ENCODE data around the gene CXCL3. TPM values are rescaled to one million over a fixed set of nuclear protein-coding genes. Genes with fewer than 3 reads are reported as not detected.
"Not testable (repeated sequence)": the region's sequence is repeated elsewhere in the genome, so short reads cannot be mapped to it uniquely, and the experiment has no call there.

Gene CXCL3
- total RNA-seq, 1 experiment from 2014 or later, result 0.23 TPM

DNA sequence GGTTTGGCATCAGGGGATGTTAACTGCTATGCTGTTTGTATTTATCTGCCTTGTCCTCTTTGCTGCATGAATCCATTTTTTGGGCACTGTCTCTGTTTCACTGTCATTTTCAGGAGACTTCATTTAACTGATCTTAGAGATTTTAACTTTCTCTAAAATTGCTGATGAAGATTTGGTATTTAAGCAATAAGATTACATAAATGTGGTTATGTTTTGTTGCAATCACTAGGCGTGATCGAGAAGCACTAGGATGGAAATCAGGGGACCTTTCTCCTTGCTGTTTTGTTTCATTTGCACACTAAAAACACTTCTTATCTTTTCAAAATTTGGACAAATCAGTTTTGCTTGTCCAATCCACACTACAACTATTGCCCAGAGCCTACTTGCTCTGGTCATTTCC, 45.1 kb upstream of the CXCL3 start:
- Histone ChIP-seq H3K4me3 (ENCODE audit: low read depth in 2 of 2, low read length in 2 of 2) (no peak overlapping the region), H3K9me3 (ENCODE audit: control insufficient read depth, insufficient read depth, low read depth, low read length) (no peaks in the 10 kb centered on the region), H3K4me1 (ENCODE audit: control insufficient read depth, insufficient read depth, low read length) (no peaks in the 10 kb centered on the region), H3K36me3 (ENCODE audit: control insufficient read depth, insufficient read depth, low read length) (no peaks in the 10 kb centered on the region), H3K27me3 (ENCODE audit: control insufficient read depth, insufficient read depth, low read length) (no peaks in the 10 kb centered on the region), H3K27ac (ENCODE audit: low read length) (no peak overlapping the region)
- in situ Hi-C loops (cut with HindIII; ENCODE audit: low pct_unique_long_range_greater_than_20kb, low sequenced_read_pairs), result no loop called here
- intact Hi-C loops (cut with micrococcal nuclease; ENCODE audit: unreplicated experiment), result no loop called here
- POLR2A ChIA-PET, result no interaction called here
- ATAC-seq (no peak), DNase-seq (ENCODE audit: low read depth, low spot score) (no peak)
- CTCF ChIA-PET, result no interaction called here
- TF ChIP-seq, protein P1, sequence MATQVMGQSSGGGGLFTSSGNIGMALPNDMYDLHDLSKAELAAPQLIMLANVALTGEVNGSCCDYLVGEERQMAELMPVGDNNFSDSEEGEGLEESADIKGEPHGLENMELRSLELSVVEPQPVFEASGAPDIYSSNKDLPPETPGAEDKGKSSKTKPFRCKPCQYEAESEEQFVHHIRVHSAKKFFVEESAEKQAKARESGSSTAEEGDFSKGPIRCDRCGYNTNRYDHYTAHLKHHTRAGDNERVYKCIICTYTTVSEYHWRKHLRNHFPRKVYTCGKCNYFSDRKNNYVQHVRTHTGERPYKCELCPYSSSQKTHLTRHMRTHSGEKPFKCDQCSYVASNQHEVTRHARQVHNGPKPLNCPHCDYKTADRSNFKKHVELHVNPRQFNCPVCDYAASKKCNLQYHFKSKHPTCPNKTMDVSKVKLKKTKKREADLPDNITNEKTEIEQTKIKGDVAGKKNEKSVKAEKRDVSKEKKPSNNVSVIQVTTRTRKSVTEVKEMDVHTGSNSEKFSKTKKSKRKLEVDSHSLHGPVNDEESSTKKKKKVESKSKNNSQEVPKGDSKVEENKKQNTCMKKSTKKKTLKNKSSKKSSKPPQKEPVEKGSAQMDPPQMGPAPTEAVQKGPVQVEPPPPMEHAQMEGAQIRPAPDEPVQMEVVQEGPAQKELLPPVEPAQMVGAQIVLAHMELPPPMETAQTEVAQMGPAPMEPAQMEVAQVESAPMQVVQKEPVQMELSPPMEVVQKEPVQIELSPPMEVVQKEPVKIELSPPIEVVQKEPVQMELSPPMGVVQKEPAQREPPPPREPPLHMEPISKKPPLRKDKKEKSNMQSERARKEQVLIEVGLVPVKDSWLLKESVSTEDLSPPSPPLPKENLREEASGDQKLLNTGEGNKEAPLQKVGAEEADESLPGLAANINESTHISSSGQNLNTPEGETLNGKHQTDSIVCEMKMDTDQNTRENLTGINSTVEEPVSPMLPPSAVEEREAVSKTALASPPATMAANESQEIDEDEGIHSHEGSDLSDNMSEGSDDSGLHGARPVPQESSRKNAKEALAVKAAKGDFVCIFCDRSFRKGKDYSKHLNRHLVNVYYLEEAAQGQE (IDR thresholded peaks at IDR 0.05; ENCODE audit: insufficient read depth in 1 of 2, low read depth in 2 of 2, low read length in 1 of 2), result no peak
- no TSS peak for BruUV-seq (replicated peaks)

DNA sequence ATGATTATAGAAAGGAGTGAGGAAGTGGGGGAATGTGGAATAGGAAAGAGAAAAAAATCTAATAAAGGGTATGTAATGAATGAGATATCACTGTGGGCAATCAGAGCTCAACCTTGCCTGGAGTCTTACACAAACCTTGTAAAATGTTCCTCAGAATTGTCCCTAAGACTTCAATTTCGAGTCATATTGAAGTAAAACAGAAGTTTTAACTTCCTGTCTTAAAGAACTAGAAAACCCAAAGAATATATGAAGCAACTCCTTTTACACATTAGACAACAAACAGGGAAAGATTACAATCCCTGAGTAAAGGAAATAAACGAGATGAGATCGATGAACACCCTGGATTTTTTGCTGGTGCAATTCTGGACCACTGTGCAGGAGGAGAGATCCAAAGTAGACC, 42.5 kb upstream of the CXCL3 start:
- no peak for ATAC-seq

DNA sequence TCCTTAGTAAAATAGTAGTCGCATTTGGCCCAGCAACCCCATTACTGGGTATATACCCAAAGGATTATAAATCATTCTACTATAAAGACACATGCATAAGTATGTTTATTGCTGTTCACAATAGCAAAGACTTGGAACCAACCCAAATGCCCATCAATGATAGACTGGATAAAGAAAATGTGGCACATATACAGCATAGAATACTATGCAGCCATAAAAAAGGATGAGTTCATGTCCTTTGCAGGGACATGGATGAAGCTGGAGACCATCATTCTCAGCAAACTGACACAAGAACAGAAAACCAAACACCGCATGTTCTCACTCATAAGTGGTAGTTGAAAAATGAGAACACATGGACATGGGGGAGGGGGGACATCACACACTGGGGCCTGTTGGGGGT, 41.9 kb upstream of the CXCL3 start:
- CTCF ChIA-PET; H3K4me3 ChIP-seq (ENCODE audit: low read depth in 2 of 2, low read length in 2 of 2); POLR2A ChIA-PET; in situ Hi-C loops (cut with HindIII; ENCODE audit: low pct_unique_long_range_greater_than_20kb, low sequenced_read_pairs); H3K4me1 ChIP-seq (ENCODE audit: control insufficient read depth, insufficient read depth, low read length); ATAC-seq; DNase-seq (ENCODE audit: low read depth, low spot score); H3K27me3 ChIP-seq (ENCODE audit: control insufficient read depth, insufficient read depth, low read length); H3K27ac ChIP-seq (ENCODE audit: low read length); H3K36me3 ChIP-seq (ENCODE audit: control insufficient read depth, insufficient read depth, low read length); intact Hi-C loops (cut with micrococcal nuclease; ENCODE audit: unreplicated experiment); H3K9me3 ChIP-seq (ENCODE audit: control insufficient read depth, insufficient read depth, low read depth, low read length); BruUV-seq (replicated peaks): not testable (repeated sequence)

More for the DNA sequence above, 42.5 kb upstream of the CXCL3 start:
- no peaks in the 10 kb centered on the region for H3K27me3 ChIP-seq (ENCODE audit: control insufficient read depth, insufficient read depth, low read length)
- H3K4me1 ChIP-seq (ENCODE audit: control insufficient read depth, insufficient read depth, low read length), result no peaks in the 10 kb centered on the region
- intact Hi-C loops (cut with micrococcal nuclease; ENCODE audit: unreplicated experiment) (no loop called here), in situ Hi-C loops (cut with HindIII; ENCODE audit: low pct_unique_long_range_greater_than_20kb, low sequenced_read_pairs) (no loop called here)
- ChIA-PET POLR2A (no interaction called here), CTCF (no interaction called here)
- no peak overlapping the region for H3K27ac ChIP-seq (ENCODE audit: low read length)
- no peak overlapping the region for H3K4me3 ChIP-seq (ENCODE audit: low read depth in 2 of 2, low read length in 2 of 2)
- no peaks in the 10 kb centered on the region for H3K9me3 ChIP-seq (ENCODE audit: control insufficient read depth, insufficient read depth, low read depth, low read length)
- BruUV-seq (replicated peaks), result no TSS peak
- DNase-seq (ENCODE audit: low read depth, low spot score), result no peak
- TF ChIP-seq, protein P1 (IDR thresholded peaks at IDR 0.05; ENCODE audit: insufficient read depth in 1 of 2, low read depth in 2 of 2, low read length in 1 of 2), result no peak
- TF ChIP-seq, protein P2, sequence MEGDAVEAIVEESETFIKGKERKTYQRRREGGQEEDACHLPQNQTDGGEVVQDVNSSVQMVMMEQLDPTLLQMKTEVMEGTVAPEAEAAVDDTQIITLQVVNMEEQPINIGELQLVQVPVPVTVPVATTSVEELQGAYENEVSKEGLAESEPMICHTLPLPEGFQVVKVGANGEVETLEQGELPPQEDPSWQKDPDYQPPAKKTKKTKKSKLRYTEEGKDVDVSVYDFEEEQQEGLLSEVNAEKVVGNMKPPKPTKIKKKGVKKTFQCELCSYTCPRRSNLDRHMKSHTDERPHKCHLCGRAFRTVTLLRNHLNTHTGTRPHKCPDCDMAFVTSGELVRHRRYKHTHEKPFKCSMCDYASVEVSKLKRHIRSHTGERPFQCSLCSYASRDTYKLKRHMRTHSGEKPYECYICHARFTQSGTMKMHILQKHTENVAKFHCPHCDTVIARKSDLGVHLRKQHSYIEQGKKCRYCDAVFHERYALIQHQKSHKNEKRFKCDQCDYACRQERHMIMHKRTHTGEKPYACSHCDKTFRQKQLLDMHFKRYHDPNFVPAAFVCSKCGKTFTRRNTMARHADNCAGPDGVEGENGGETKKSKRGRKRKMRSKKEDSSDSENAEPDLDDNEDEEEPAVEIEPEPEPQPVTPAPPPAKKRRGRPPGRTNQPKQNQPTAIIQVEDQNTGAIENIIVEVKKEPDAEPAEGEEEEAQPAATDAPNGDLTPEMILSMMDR (IDR thresholded peaks at IDR 0.05), result no peak
- no peak for TF ChIP-seq TCF7L2 (IDR thresholded peaks at IDR 0.05; ENCODE audit: low read depth, low read length)
- TF ChIP-seq SIN3A (IDR thresholded peaks at IDR 0.05; ENCODE audit: borderline replicate concordance, insufficient read depth, low read depth, low read length), result no peak
- no peak for TF ChIP-seq POLR2AphosphoS5 (IDR thresholded peaks at IDR 0.05; ENCODE audit: low read depth, low read length)
- no peaks in the 10 kb centered on the region for H3K36me3 ChIP-seq (ENCODE audit: control insufficient read depth, insufficient read depth, low read length)

DNA sequence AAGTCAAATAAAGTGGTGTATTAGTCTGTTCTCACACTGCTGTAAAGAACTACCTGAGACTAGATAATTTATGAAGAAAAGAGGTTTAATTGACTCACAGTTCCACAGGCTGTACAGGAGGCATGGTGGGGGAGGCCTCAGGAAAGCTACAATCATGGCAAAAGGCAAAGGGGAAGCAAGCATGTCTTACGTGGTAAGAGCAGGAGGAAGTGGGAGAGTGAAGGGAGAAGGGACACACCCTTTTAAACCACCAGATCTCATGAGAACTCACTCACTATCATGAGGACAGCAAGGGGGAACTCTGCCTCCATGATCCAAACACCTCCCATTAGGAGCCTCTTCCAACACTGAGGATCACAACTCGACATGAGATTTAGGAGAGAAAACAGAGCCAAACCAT, 40.5 kb upstream of the CXCL3 start:
- DNase-seq (ENCODE audit: low read depth, low spot score); H3K4me3 ChIP-seq (ENCODE audit: low read depth in 2 of 2, low read length in 2 of 2); H3K27me3 ChIP-seq (ENCODE audit: control insufficient read depth, insufficient read depth, low read length); intact Hi-C loops (cut with micrococcal nuclease; ENCODE audit: unreplicated experiment); H3K9me3 ChIP-seq (ENCODE audit: control insufficient read depth, insufficient read depth, low read depth, low read length); in situ Hi-C loops (cut with HindIII; ENCODE audit: low pct_unique_long_range_greater_than_20kb, low sequenced_read_pairs); BruUV-seq (replicated peaks); H3K4me1 ChIP-seq (ENCODE audit: control insufficient read depth, insufficient read depth, low read length); H3K36me3 ChIP-seq (ENCODE audit: control insufficient read depth, insufficient read depth, low read length); H3K27ac ChIP-seq (ENCODE audit: low read length); POLR2A ChIA-PET; ATAC-seq; CTCF ChIA-PET: not testable (repeated sequence)

Data from Panc1 (cell line).